Neural cell (in vitro differentiated cells): ENCODE data around the gene SDF2. TPM values are rescaled to one million over a fixed set of nuclear protein-coding genes. Genes with fewer than 3 reads are reported as not detected.

Source experiments
- H2AFZ ChIP-seq: fragments of 200-600, 300-800 bp; sonication (generic), shearing (Covaris generic); 2 replicates; pipeline ENCODE4 v1.6.0; 2014; ENCODE audit warnings: low read depth, mild to moderate bottlenecking, antibody characterized with exemption, low read length, moderate library complexity
- H3F3A ChIP-seq: fragments of 200-600 bp; shearing (Covaris generic); 2 replicates; pipeline ENCODE4 v1.6.1; 2016; ENCODE audit warnings: mild to moderate bottlenecking, moderate library complexity, mixed read lengths, antibody characterized with exemption, low read length; ENCODE audit not compliant: insufficient read depth, poor library complexity, severe bottlenecking
- H3K27ac ChIP-seq: fragments of 200-600, 300-800 bp; sonication (generic), shearing (Covaris generic); 2 replicates; pipeline ENCODE4 v1.5.1; 2014; ENCODE audit warnings: mild to moderate bottlenecking, low read length, moderate library complexity
- H3K27me3 ChIP-seq: fragments of 300-800, 200-600 bp; sonication (generic), shearing (Covaris generic); 2 replicates; pipeline ENCODE4 v1.6.0; 2014; ENCODE audit warnings: mild to moderate bottlenecking, low read depth, low read length, moderate library complexity; ENCODE audit not compliant: insufficient read depth
- H3K36me3 ChIP-seq: fragments of 300-800, 200-600 bp; sonication (generic), shearing (Covaris generic); 2 replicates; pipeline ENCODE4 v1.5.1; 2014; ENCODE audit warnings: mild to moderate bottlenecking, antibody characterized with exemption, low read length, moderate library complexity; ENCODE audit not compliant: insufficient read depth
- H3K4me2 ChIP-seq: fragments of 300-800, 200-600 bp; sonication (generic), shearing (Covaris generic); 2 replicates; pipeline ENCODE4 v1.6.0; 2014; ENCODE audit warnings: mild to moderate bottlenecking, low read length
- H3K4me3 ChIP-seq: fragments of 300-800, 200-600 bp; sonication (generic), shearing (Covaris generic); 2 replicates; pipeline ENCODE4 v1.5.1; 2014; ENCODE audit warnings: mild to moderate bottlenecking, low read length, moderate library complexity
- H3K79me2 ChIP-seq: fragments of 200-600 bp; shearing (Covaris generic); replicated peaks from 2 replicates; pipeline ENCODE4 v1.6.0; 2014; ENCODE audit warnings: mild to moderate bottlenecking, low read length, moderate library complexity; ENCODE audit not compliant: insufficient read depth
- H3K9ac ChIP-seq: fragments of 300-800, 200-600 bp; sonication (generic), shearing (Covaris generic); 2 replicates; pipeline ENCODE4 v1.6.1; 2016; ENCODE audit warnings: mild to moderate bottlenecking, low read length, mixed read lengths
- H3K9me2 ChIP-seq: fragments of 200-600 bp; shearing (Covaris generic); 2 replicates; pipeline ENCODE4 v1.6.1; 2016; ENCODE audit warnings: mild to moderate bottlenecking, low read length, mixed read lengths; ENCODE audit not compliant: insufficient read depth
- H3K9me3 ChIP-seq: fragments of 200-600, 300-800 bp; sonication (generic), shearing (Covaris generic); 2 replicates; pipeline ENCODE4 v1.6.1; 2016; ENCODE audit warnings: mild to moderate bottlenecking, mixed run types, low read length, moderate library complexity, mixed read lengths
- H4K20me1 ChIP-seq: fragments of 200-600 bp; shearing (Covaris generic); 2 replicates; pipeline ENCODE4 v1.6.1; 2016; ENCODE audit warnings: mild to moderate bottlenecking, mixed run types; ENCODE audit not compliant: insufficient read depth
- EP300 ChIP-seq: fragments of 450-650 bp; conservative IDR thresholded peaks from 2 replicates; pipeline ENCODE4 v1.6.1; 2014; ENCODE audit warnings: antibody characterized with exemption, mild to moderate bottlenecking, moderate library complexity; ENCODE audit not compliant: poor library complexity, severe bottlenecking
- EZH2 ChIP-seq: fragments of 200-600, 300-800 bp; shearing (Covaris generic), sonication (generic); IDR thresholded peaks from 2 replicates; pipeline ENCODE4 v1.6.1; 2014; ENCODE audit warnings: antibody characterized with exemption, low read length, borderline replicate concordance, mild to moderate bottlenecking; ENCODE audit not compliant: insufficient read depth, poor library complexity, severe bottlenecking
- MXI1 ChIP-seq: fragments of 450-650 bp; conservative IDR thresholded peaks from 2 replicates; pipeline ENCODE4 v1.6.1; 2014; ENCODE audit warnings: antibody characterized with exemption, mild to moderate bottlenecking; ENCODE audit not compliant: poor library complexity, severe bottlenecking
- POLR2AphosphoS5 ChIP-seq: IDR thresholded peaks from 2 replicates; pipeline ENCODE4 v1.6.1; 2012
- RAD21 ChIP-seq: fragments of 450-650 bp; conservative IDR thresholded peaks from 2 replicates; pipeline ENCODE4 v1.6.1; 2014; ENCODE audit warnings: antibody characterized with exemption, mild to moderate bottlenecking, moderate library complexity
- SMC3 ChIP-seq: fragments of 450-650 bp; conservative IDR thresholded peaks from 2 replicates; pipeline ENCODE4 v1.6.1; 2014; ENCODE audit warnings: antibody characterized with exemption, mild to moderate bottlenecking, moderate library complexity; ENCODE audit not compliant: poor library complexity
- TAF1 ChIP-seq: IDR thresholded peaks from 2 replicates; pipeline ENCODE4 v1.6.1; 2012; ENCODE audit warnings: low read depth
- polyA plus RNA-seq: library from polyadenylated mRNA; depleted of rRNA; stranded (reverse); fragments of >200 nt; gene quantifications from 2 replicates; pipeline ENCODE4 v1.2.3, GENCODE V29; 2014
- TF ChIP-seq, protein P1 (sequence below): fragments of 450-650 bp; IDR thresholded peaks from 2 replicates; pipeline ENCODE4 v1.5.1; 2014; ENCODE audit warnings: antibody characterized with exemption, mild to moderate bottlenecking, moderate library complexity; ENCODE audit not compliant: poor library complexity, severe bottlenecking
- TF ChIP-seq, protein P2 (sequence below): IDR thresholded peaks from 2 replicates; pipeline ENCODE4 v1.6.1; 2012; ENCODE audit warnings: borderline replicate concordance

The SDF2 gene
- polyA plus RNA-seq, 1 donor from 2014 or later: 129 TPM

DNA sequence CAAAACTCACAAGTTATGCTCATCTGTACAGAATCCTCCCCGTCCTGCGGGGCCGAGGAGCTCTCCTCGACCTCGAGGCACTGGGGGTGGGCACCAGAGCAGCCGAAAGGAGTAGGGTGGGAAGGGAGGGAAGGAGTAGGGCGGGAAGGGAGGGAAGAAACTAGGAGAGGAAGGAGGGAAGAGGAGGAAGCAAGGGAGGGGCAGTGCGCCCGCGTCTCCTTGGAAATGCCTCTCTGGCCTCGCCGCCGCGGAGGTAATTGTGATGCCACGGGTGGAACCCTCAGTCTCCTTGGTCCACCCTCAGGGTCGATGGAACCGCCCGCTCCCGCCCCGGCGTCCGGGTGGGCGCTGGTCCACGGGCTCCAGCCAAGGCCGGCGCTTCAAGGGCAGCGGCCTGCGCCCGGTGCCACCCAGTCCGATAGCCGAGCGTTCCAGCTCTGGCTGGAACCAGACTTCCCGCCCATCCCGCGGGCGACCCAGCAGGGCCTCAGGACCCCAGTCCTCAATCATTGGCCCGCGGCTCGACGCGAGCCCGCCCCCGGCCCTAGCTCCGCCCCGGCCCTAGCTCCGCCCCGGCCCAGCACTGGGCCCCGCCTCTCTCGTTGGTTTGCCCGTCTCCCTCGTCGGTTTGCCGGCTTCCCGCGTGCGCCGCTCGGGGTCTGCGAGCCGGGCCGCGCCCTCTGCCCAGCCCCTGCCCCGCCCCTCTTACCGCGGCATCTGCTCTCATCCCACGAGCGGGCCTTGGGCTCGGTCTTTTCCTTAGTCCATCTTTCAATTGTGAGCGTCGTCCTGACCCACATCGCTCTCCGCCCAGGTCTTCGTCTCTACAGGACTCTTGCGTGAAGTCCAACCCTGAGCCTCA is 49.4 kb upstream of the SDF2 start:
- H3K79me2 ChIP-seq: no peaks in the 10 kb centered on the region
- peaks cover 3% of the 10 kb centered on the region for H3K27me3 ChIP-seq
- H3K9me3 ChIP-seq: no peaks in the 10 kb centered on the region
- H3K36me3 ChIP-seq: no peaks in the 10 kb centered on the region
- H3K4me3 ChIP-seq: peak overlapping the region; percentile 88
- TF ChIP-seq, protein P1, sequence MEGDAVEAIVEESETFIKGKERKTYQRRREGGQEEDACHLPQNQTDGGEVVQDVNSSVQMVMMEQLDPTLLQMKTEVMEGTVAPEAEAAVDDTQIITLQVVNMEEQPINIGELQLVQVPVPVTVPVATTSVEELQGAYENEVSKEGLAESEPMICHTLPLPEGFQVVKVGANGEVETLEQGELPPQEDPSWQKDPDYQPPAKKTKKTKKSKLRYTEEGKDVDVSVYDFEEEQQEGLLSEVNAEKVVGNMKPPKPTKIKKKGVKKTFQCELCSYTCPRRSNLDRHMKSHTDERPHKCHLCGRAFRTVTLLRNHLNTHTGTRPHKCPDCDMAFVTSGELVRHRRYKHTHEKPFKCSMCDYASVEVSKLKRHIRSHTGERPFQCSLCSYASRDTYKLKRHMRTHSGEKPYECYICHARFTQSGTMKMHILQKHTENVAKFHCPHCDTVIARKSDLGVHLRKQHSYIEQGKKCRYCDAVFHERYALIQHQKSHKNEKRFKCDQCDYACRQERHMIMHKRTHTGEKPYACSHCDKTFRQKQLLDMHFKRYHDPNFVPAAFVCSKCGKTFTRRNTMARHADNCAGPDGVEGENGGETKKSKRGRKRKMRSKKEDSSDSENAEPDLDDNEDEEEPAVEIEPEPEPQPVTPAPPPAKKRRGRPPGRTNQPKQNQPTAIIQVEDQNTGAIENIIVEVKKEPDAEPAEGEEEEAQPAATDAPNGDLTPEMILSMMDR: no peak
- TF ChIP-seq, protein P2, sequence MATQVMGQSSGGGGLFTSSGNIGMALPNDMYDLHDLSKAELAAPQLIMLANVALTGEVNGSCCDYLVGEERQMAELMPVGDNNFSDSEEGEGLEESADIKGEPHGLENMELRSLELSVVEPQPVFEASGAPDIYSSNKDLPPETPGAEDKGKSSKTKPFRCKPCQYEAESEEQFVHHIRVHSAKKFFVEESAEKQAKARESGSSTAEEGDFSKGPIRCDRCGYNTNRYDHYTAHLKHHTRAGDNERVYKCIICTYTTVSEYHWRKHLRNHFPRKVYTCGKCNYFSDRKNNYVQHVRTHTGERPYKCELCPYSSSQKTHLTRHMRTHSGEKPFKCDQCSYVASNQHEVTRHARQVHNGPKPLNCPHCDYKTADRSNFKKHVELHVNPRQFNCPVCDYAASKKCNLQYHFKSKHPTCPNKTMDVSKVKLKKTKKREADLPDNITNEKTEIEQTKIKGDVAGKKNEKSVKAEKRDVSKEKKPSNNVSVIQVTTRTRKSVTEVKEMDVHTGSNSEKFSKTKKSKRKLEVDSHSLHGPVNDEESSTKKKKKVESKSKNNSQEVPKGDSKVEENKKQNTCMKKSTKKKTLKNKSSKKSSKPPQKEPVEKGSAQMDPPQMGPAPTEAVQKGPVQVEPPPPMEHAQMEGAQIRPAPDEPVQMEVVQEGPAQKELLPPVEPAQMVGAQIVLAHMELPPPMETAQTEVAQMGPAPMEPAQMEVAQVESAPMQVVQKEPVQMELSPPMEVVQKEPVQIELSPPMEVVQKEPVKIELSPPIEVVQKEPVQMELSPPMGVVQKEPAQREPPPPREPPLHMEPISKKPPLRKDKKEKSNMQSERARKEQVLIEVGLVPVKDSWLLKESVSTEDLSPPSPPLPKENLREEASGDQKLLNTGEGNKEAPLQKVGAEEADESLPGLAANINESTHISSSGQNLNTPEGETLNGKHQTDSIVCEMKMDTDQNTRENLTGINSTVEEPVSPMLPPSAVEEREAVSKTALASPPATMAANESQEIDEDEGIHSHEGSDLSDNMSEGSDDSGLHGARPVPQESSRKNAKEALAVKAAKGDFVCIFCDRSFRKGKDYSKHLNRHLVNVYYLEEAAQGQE: peak; percentile 63
- TF ChIP-seq EP300 (no peak), POLR2AphosphoS5 (peak; percentile 85), TAF1 (peak; percentile 50), MXI1 (peak; percentile 67)
- no peaks in the 10 kb centered on the region for H3K9me2 ChIP-seq
- peak overlapping the region; percentile 84 for H3K9ac ChIP-seq
- H3F3A ChIP-seq: peaks cover 3% of the 10 kb centered on the region
- H3K27ac ChIP-seq: peak overlapping the region; percentile 76
- peak overlapping the region; percentile 59 for H3K4me2 ChIP-seq
- peak overlapping the region; percentile 69 for H2AFZ ChIP-seq
- H4K20me1 ChIP-seq: no peaks in the 10 kb centered on the region

DNA sequence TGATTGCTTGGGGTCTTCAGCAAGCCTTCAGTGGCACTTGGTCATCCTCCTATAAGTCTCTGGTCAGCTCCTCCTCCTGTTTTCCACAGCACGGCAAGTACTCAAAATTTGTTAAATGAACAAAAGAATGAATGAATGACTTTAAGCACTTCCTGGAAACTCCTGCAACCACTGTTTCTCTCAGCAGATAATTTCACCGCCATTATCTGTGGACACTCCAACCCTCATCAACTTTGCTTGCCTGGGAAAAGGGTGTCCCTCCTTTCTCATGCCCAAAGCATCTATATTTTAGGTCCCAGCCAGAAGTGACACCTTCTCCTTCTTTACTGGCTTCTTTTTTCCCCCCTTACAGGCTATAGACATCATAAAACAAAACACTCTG is 45.6 kb upstream of the SDF2 start:
- no peaks in the 10 kb centered on the region for H3K79me2 ChIP-seq
- no peaks in the 10 kb centered on the region for H4K20me1 ChIP-seq
- no peak overlapping the region for H3K4me2 ChIP-seq
- H3K9me2 ChIP-seq: no peaks in the 10 kb centered on the region
- H3K27ac ChIP-seq: no peak overlapping the region
- no peaks in the 10 kb centered on the region for H3K27me3 ChIP-seq
- H3K9me3 ChIP-seq: no peaks in the 10 kb centered on the region
- no peak for TF ChIP-seq POLR2AphosphoS5
- TF ChIP-seq SMC3: no peak
- TF ChIP-seq, protein P1: no peak
- TF ChIP-seq, protein P2: no peak
- TF ChIP-seq EP300: no peak
- TF ChIP-seq RAD21: no peak
- TF ChIP-seq TAF1: no peak
- TF ChIP-seq MXI1: no peak
- TF ChIP-seq EZH2: no peak
- H3F3A ChIP-seq: peaks cover 3% of the 10 kb centered on the region
- no peak overlapping the region for H3K9ac ChIP-seq
- no peak overlapping the region for H3K4me3 ChIP-seq
- H2AFZ ChIP-seq: no peak overlapping the region
- H3K36me3 ChIP-seq: no peaks in the 10 kb centered on the region
